Endothelial cell of umbilical vein (primary cell): ENCODE data around the gene PHLDB2.

Experiments
- CTCF ChIP-seq, 2 donors: IDR thresholded peaks; 1 replicate in 1 of 2; 2 replicates in 1 of 2; pipeline ENCODE4 v1.5.1; 2011; ENCODE audit warnings: low read length in 2 of 2, mild to moderate bottlenecking in 2 of 2, moderate library complexity in 2 of 2, control low read depth in 1 of 2, inconsistent platforms in 1 of 2, low read depth in 1 of 2; ENCODE audit not compliant: insufficient read depth in 1 of 2; ENCODE audit errors: extremely low read depth in 1 of 2
- EZH2 ChIP-seq: IDR thresholded peaks from 2 replicates; pipeline ENCODE4 v1.6.1; 2012; ENCODE audit warnings: borderline replicate concordance, low read depth, mild to moderate bottlenecking, moderate library complexity, low read length, inconsistent platforms; ENCODE audit not compliant: severe bottlenecking
- FOS ChIP-seq: IDR thresholded peaks from 2 replicates; pipeline ENCODE4 v1.6.1; 2011; ENCODE audit warnings: mild to moderate bottlenecking, low read length, moderate library complexity, borderline replicate concordance; ENCODE audit not compliant: insufficient read depth
- GATA2 ChIP-seq: IDR thresholded peaks from 2 replicates; pipeline ENCODE4 v1.7.0; 2011; ENCODE audit warnings: low read depth, mild to moderate bottlenecking, moderate library complexity, mixed read lengths, low read length; ENCODE audit not compliant: insufficient read length, insufficient read depth
- POLR2A ChIP-seq: IDR thresholded peaks from 2 replicates; pipeline ENCODE4 v1.6.1; 2012; ENCODE audit warnings: low read depth, mild to moderate bottlenecking, control low read depth, low read length
- POLR2AphosphoS5 ChIP-seq: IDR thresholded peaks from 2 replicates; pipeline ENCODE4 v1.6.1; 2012; ENCODE audit warnings: low read depth, mild to moderate bottlenecking, control low read depth, low read length, moderate library complexity; ENCODE audit not compliant: insufficient read depth

- TF ChIP-seq CTCF (IDR thresholded peaks at IDR 0.05; ENCODE audit: extremely low read depth in 1 of 2, insufficient read depth in 1 of 2, low read depth in 1 of 2, low read length in 2 of 2) (no peak), EZH2 (no peak), POLR2A (no peak), POLR2AphosphoS5 (no peak), FOS (no peak), GATA2 (no peak)
Observed at GRCh38 chr3:111968319-111969054, 109.4 kb downstream of the PHLDB2 start.
